Measurements from ENCODE around the gene SH3BP1.

The SH3BP1 gene

GRCh38 chr22:37659897-37660708 is 20.6 kb downstream of the SH3BP1 start:
- DNase-seq: no peak

DNA sequence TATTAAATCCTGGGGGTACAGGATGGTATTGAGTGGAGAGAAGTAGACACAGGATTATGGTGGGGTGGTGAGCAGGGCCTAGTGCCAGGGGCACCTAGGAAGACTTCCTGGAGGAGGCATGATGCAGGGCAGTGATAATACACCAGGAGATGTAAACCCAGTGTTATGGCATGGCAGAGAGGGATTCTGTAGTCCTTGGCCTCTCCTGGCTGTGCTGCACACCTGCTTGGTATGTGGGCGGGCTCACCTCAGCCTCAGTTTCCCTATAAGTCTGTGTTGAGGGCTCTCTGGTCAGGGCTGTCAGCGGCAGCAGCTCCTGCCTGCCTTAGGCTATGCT is 21.2 kb downstream of the SH3BP1 start:
- DNase-seq: no peak

DNA sequence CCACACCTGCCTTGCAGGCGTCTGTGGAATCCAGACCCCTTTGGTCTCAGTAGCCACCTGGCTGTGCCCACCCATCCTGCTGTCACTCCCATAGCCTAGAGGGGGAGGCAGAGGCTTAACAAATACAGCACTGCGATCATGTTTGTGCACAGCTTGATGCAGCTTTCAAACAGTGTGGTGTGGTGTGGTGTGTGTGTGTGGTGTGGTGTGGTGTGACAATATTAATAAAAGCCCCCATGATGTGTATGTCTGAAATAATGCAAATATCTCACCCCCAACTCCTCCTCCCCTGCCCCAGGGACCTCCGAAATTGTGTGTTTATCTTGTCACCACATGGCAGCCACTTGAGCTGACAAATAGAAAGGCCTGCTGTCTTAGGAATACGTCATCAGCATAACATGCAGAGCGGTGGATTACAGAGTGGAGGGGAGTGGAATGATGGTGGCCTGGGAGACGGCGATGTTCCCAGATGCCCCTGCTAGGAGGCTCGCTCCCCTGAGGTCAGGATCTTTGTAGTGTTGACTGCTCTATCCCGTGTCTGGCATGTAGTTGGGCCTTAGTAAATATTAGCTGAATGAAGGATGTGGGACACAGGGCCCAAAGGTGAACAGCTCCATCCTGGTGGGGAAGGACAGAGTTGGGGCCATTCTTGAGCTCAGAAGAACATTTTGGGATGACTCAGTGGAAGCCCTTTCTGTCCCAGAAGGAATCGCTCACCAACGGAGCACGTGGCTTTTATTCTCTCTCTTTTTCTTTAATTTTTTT is 21.9 kb downstream of the SH3BP1 start:
- DNase-seq: no peak

- no peak for DNase-seq
These were observed 22.6 kb downstream of the SH3BP1 start for GRCh38 chr22:37662039-37662438.

GRCh38 chr22:37663521-37664140 is 24.2 kb downstream of the SH3BP1 start:
- no peak for DNase-seq

DNA sequence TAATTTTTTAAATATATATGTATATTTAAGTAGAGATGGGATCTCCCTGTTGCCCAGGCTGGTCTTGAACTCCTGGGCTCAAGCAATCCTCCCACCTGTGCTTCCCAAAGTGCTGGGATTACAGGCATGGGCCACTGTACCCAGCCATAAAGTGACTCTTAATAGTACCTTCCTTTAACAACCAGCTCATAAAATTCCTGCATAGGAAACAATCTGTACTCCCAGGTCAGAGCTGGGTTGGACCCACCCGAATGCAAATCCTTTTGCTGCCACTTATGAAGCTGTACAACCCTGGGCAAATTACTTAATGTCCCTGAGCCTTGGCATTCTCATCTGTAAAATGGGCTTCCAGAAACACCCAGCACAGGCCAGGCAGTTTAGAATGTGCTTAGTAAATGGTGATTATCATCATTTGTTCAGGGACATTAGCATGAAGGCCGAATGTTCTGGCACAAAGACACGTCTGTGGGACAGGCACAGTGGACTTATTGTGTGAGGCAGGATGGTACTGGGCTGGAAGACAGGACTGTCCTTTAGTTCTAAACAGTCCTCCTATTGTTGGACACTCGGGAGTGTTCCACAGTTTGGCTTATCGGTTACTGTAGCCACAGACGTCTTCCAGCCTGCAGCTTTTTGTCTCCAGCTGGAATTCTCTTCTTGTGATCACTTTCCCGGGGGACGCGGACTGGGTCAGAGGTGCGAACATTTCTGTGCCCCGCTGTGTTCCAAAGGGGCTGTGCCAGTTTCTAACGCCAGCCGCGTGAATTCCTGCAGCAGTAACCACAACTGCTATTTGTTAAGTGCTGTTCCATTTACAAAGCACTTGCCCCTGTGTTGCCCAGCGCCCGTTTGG is 25.0 kb downstream of the SH3BP1 start:
- no peak for DNase-seq

DNA sequence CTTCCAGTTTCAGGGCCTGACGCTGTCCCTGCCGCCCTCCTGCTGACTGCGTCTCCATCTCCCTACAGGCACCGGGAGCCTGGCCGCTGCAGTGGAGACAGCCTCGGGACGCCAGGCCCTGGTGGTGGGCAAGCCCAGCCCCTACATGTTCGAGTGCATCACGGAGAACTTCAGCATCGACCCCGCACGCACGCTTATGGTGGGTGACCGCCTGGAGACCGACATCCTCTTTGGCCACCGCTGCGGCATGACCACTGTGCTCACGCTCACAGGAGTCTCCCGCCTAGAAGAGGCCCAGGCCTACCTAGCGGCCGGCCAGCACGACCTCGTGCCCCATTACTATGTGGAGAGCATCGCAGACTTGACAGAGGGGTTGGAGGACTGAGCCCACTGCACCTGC is 26.0 kb downstream of the SH3BP1 start:
- DNase-seq: no peak

DNA sequence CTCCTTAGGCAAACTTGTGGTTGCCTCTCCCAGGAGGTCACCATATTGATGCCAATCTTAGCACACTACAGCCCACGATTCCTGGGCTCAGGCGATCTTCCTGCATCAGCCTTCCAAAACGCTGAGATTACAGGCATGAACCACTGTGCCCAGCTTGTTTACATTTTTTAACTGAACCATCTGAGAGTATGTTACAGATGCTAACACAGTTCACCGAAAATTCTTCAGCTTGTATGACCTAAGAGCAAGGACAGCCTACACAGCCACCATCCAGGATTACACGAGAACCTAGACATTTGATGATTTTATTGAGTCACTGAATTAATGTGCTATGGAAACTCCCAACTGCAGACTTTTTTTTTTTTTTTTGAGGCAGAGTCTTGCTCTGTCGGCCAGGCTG is 30.1 kb downstream of the SH3BP1 start:
- DNase-seq: no peak

DNA sequence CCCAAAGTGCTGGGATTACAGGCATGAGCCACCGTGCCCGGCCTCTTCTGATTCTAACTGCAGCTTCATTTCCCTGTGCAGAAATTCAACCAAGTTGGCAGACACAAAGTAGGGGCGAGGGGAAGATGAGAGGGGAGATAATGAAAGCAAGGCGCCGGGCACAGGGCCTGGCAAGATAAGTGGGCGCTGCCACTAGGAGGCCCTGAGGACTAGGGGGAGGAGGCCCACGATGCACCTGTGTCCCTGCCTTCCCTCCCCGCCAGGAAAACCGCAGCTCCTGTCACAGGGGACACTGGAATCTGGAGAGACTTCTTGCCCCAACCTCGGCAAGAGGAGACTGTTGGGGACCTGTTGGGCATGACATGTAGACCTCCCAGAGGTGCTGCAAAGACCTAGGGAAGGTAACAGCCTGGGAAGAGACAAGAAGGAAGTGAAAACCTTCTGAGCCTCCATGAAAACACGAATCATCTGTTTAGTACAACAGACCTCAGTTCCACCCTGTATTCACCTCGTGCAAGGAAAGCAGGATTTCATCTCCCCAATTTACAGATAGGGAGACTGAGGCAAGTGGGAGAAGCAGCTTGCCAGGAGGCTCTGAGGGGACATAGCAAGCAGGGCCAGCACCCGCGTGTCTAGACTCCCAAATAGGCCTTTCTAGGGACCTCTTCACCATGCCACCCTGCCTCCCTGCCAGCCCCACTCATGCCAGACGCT is 32.9 kb downstream of the SH3BP1 start:
- DNase-seq: no peak

DNA sequence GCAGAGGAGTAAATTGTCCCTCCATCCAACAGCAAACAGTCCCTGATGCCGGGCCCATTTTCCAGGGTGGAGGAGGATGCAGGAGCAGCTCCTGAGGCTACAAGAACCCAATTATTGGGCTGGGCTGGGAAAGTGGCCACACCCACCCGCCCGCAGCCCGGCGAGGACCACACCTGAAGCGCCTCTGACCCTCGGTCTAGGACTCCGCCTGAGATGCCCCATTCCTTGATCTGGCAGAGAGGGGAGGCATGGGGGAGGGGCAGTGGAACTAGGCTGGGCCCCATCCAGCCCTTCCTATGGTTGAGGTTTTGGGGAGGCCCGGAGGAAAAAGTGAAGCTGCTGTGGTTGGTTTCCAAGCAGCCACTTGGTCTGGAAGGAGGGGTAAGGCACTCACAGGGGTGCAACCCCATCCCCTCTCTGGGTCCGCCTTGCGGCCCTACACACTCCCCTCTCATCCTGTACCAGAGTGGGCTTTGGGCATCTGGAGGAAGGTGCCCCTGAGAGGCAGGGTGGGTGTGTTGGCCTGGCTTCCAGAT is 33.5 kb downstream of the SH3BP1 start:
- DNase-seq: no peak

GRCh38 chr22:37674248-37674647 is 34.8 kb downstream of the SH3BP1 start:
- DNase-seq: no peak

- peak; percentile 67 for DNase-seq
These were observed 35.8 kb downstream of the SH3BP1 start, which contains the start of gene LGALS1 for GRCh38 chr22:37674951-37675929. Gene LGALS1 (plus strand): TSS chr22:37675636. CDS start chr22:37675703, 67 bp downstream.

DNA sequence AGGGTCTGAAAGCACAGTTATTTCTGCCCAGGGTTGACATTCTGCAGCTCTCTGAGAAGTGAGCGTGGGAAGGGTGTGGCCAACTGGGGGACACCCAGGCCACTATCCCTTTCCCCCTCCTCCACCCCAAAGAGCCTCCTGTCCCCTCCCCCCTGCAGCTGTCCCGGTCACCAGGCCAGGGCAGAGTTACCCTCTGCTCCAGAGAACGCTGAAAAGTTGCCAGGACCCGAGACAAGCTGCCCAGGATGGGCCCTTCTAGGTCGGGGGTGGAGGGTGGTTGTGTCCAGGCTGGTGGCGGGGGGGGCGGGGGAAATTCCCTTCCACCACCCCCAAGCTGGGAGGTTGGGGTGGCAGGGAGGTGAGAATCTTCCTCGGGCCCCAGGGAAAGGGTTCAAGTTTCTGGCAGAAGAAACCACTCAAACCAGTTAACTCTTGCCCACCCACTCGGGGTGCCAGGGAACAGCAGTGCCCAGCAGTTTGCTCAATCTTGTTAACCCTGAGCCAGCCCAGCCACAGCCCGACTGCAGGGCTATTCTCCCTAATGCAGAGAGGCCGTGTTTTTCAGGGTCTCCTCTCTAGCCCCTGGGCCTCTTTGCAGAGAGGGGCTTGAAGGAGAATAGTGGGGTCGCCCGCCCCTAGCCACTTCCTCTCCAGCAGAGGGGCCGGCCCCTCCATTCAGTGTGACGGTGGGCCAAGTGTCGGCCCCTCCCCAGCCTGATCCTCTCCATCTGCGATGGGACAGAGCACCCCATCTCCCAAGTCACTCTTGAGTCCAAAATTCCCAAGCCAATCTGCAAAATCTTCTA is 36.7 kb downstream of the SH3BP1 start:
- DNase-seq: no peak

DNA sequence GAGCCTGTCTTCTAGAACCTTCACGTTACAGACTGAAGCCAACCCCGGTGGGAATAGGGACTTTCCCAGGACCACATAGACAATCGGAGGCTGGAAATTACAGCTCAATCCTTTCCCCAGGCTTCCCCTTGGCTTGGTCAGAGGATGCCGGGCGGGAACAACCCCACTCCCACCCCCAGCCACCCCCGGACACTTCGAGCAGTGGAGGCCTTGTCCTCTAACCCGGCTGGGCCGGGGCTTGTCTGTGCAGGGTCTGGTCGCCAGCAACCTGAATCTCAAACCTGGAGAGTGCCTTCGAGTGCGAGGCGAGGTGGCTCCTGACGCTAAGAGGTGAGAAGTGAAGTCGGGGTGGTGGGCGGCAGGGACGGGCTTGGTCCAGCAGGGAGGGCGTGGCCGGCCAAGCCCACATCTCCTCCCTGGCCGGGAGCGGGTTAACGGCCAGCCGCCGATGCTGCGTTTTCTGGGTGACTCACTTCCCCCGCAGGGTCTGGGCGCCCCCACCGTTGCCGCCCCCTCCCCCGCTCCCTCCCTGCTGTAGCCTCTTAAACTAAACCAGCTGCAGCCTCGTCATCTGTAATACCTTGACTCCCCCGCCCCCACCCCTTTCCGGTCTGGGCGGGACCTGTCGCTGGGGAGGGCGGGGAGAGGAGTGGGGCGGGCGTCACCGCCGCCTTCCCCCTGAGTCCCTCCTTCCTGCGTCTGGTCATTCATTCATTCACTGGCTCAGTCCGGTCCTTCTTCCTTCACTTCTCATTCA is 37.4 kb downstream of the SH3BP1 start:
- peak; percentile 72 for DNase-seq

DNA sequence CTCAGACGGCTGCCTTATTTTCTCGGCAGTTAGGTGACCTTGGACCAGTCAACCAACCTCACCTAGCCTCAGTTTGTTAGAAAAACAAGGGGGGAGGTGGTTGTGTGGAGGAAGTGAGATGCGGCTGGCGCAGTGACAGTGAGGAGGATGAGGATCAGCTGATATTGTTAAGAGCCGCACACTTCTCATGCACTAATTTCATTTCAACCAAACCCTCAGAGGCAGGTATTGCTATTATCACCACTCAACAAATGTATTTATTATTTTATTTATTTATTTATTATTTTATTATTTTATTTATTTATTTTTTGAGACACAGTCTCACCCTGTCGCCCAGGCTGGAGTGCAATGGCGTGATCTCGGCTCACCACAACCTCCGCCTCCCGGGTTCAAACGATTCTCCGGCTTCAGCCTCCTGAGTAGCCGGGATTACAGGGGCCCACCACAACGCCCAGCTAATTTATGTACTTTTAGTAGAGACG is 38.1 kb downstream of the SH3BP1 start:
- DNase-seq: no peak

GRCh38 chr22:37678372-37678771 is 38.9 kb downstream of the SH3BP1 start:
- no peak for DNase-seq

- no peak for DNase-seq
These were observed 40.2 kb downstream of the SH3BP1 start for GRCh38 chr22:37679670-37680069.

- no peak for DNase-seq
These were observed 40.9 kb downstream of the SH3BP1 start for GRCh38 chr22:37680191-37680851.
